ENCODE results near the gene ALDH1A3.

Gene ALDH1A3

DNA sequence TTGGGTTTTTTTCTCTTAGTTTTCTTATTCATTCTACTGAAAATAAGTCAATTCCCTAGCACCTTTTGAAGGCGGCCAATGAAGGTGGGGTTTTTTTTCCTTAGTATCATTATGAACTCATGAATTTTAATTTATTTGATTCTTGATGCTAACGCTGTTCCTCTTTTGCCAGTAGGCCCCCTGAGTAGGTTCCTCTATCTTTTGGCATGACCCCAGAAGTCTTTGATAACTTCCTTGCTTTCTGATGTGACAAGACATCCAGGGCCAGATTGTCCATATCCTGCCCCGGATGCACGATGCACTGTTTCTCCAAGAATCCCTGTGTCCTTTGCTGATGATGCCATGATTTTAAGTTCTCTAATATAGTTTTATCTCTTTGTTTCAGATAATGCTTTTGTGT, 60.2 kb downstream of the ALDH1A3 start:
- Histone ChIP-seq H3K4me3 (ENCODE audit: low read depth, low read length) (no peak overlapping the region), H3K9me3 (ENCODE audit: severe bottlenecking) (no peaks in the 10 kb centered on the region), H3K27ac (no peak overlapping the region), H3K27me3 (ENCODE audit: insufficient read depth, low read depth, severe bottlenecking) (no peaks in the 10 kb centered on the region), H3K36me3 (no peaks in the 10 kb centered on the region)
- DNase-seq = no peak
- TF ChIP-seq, protein P1, sequence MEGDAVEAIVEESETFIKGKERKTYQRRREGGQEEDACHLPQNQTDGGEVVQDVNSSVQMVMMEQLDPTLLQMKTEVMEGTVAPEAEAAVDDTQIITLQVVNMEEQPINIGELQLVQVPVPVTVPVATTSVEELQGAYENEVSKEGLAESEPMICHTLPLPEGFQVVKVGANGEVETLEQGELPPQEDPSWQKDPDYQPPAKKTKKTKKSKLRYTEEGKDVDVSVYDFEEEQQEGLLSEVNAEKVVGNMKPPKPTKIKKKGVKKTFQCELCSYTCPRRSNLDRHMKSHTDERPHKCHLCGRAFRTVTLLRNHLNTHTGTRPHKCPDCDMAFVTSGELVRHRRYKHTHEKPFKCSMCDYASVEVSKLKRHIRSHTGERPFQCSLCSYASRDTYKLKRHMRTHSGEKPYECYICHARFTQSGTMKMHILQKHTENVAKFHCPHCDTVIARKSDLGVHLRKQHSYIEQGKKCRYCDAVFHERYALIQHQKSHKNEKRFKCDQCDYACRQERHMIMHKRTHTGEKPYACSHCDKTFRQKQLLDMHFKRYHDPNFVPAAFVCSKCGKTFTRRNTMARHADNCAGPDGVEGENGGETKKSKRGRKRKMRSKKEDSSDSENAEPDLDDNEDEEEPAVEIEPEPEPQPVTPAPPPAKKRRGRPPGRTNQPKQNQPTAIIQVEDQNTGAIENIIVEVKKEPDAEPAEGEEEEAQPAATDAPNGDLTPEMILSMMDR (IDR thresholded peaks at IDR 0.05; ENCODE audit: low read depth, low read length) = no peak

DNA sequence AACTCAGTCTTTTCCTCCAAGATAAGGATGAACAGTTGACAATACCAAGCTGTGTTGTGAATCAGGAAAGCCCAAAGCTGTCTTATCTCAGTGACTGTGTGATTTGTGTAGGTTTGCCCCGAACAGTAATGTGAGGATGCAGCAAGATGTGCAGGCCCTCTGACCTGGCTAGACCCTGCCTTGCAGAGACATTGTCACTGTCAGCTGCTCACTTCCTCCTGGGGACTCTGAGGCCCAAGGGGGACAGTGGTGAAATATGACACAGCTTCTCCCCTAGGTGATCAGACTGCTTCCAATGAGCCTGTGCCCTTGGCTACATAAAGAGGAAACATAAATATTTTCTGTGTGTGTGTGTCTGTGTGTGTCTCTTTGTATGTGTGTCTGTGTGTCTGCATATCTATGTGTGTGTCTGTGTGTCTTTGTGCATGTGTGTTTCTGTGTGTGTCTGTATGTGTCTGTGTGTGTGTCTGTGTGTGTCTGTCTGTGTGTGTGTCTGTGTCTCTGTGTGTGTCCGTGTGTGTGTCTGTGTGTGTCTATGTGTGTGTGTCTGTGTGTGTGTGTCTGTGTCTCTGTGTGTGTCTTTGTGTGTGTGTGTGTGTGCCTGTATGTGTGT, 61.2 kb downstream of the ALDH1A3 start:
- Histone ChIP-seq H3K27ac (no peak overlapping the region), H3K27me3 (ENCODE audit: insufficient read depth, low read depth, severe bottlenecking) (no peaks in the 10 kb centered on the region), H3K9me3 (ENCODE audit: severe bottlenecking) (no peaks in the 10 kb centered on the region), H3K36me3 (no peaks in the 10 kb centered on the region), H3K4me3 (ENCODE audit: low read depth, low read length) (no peak overlapping the region)
- DNase-seq = no peak
- TF ChIP-seq, protein P1 (IDR thresholded peaks at IDR 0.05; ENCODE audit: low read depth, low read length) = no peak

DNA sequence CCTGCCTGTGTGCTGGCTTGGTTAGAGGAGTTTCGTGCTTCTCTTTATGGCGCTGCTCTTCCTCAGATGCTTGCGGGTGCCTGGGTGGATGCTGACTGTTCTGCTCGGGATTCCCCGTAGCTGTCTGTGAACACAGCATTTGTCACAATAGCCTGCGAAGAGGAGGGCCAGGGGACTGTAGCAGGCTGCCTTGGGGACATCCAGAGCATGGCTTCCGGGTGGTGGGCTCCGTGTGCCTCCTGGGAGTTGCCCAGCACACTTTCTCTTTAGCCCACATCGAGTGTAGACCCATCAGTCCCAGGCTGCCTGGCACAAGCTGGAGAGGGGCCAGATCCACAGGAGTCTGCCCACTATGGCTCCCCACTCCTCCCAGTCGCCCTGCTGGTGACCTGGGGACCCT, 61.9 kb downstream of the ALDH1A3 start:
- TF ChIP-seq, protein P1 (IDR thresholded peaks at IDR 0.05; ENCODE audit: low read depth, low read length) = no peak
- H3K27ac ChIP-seq = no peak overlapping the region
- no peak for DNase-seq

DNA sequence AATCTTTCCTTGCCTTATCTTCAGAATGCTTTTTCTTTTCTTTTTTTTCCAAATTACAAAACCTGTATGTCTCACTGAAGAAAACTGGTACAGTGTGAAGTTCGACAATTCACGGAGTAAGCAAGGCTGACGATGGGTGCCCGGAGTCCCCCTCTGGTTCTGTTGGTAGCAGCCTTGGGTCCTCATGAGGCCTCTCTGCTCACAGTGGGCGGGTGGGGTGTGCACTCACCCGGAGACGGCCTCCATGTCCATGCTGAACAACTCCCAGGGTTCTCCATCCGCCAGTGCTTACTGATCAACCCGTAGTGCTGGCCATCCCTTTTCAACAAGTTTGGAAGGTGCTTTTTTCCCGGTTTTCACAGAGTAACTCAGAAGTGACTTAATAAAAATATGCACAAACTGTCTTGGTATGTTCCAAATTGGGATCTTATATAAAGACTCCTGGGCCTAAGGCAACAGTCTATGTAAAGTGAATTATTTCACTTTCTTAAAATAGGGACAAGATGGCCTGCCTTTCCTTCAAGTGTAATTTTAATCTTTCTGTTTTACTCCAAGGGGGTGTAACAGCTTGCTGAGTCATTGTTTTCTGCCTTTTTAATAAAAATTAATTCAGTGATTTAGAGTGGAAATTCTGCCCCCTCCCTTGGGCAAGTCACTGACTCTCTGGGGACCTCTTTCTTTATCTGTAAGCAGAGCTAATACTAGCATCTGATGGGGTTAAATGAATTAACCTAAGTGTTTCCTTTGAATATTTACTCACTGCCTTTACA, 63.2 kb downstream of the ALDH1A3 start:
- Histone ChIP-seq H3K36me3 (no peaks in the 10 kb centered on the region), H3K27me3 (ENCODE audit: insufficient read depth, low read depth, severe bottlenecking) (no peaks in the 10 kb centered on the region), H3K4me3 (ENCODE audit: low read depth, low read length) (no peak overlapping the region), H3K27ac (no peak overlapping the region), H3K9me3 (ENCODE audit: severe bottlenecking) (no peaks in the 10 kb centered on the region)
- DNase-seq = no peak
- TF ChIP-seq, protein P1 (IDR thresholded peaks at IDR 0.05; ENCODE audit: low read depth, low read length) = no peak

More for the DNA sequence above, 61.9 kb downstream of the ALDH1A3 start:
- Histone ChIP-seq H3K4me3 (ENCODE audit: low read depth, low read length) (no peak overlapping the region), H3K27me3 (ENCODE audit: insufficient read depth, low read depth, severe bottlenecking) (no peaks in the 10 kb centered on the region), H3K36me3 (no peaks in the 10 kb centered on the region), H3K9me3 (ENCODE audit: severe bottlenecking) (no peaks in the 10 kb centered on the region)

DNA sequence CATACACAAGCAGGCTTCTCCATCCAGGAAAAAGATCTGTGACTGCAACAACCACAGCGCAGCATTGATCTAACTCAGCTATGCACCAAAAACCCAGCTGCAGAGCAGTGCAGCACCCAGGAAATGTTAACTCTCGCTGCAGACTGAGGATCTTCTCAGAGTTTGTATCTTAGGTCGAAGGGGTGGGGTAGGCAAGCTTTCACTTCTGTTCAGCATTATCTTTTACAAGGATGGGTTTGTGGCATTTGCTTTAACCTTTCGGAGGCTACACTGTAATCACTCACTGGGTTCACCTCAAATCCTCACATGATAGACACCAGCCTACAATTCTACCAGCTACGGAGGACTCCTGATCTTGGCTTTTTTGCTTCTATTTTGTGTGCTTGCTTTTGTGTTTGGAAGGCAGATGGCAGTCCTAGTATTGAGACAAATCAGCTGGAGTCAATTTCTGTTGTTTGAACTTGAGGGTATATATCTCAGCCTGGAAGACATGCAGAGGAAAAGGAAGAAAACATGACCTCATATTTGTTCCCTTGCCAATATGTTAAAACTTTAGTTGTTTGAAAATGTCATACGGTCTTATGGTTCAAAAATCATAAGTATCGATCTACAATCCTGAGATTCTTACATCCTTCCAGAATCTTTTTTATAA, 64.7 kb downstream of the ALDH1A3 start:
- H3K27ac ChIP-seq = no peak overlapping the region
- no peaks in the 10 kb centered on the region for H3K9me3 ChIP-seq (ENCODE audit: severe bottlenecking)
- no peak for DNase-seq
- H3K36me3 ChIP-seq = no peaks in the 10 kb centered on the region
- TF ChIP-seq, protein P1 (IDR thresholded peaks at IDR 0.05; ENCODE audit: low read depth, low read length) = no peak
- H3K27me3 ChIP-seq (ENCODE audit: insufficient read depth, low read depth, severe bottlenecking) = no peaks in the 10 kb centered on the region
- no peak overlapping the region for H3K4me3 ChIP-seq (ENCODE audit: low read depth, low read length)
